ENCODE data around the gene HOXA6. TPM values are rescaled to one million over a fixed set of nuclear protein-coding genes. Genes with fewer than 3 reads are reported as not detected.
A peak's percentile ranks its signal among the peaks of the same experiment; 100 is the strongest.

Gene HOXA6
- polyA plus RNA-seq, 1 donor from 2014 or later = 0.39 TPM

- Mint-ChIP-seq H3K4me1 (peaks cover 7 to 12% (median 10%) of the 10 kb centered on the region in 3 donors), H3K27ac (peak overlapping the region; percentile 92 to 98 (median 96)), H3K9me3 (peaks cover 0 to 8% (median 0%) of the 10 kb centered on the region in 3 donors), H3K4me3 (peak overlapping the region in 3 of 4 donors; percentile 60 to 86 (median 85)), H3K36me3 (peaks cover 2% of the 10 kb centered on the region), H3K27me3 (peaks cover 49% of the 10 kb centered on the region)
Observed at GRCh38 chr7:27172315-27172774, 24.8 kb upstream of the HOXA6 start.

- H3K27ac Mint-ChIP-seq = peak overlapping the region; percentile 92 to 98 (median 96)
- peaks cover 7 to 12% (median 10%) of the 10 kb centered on the region in 3 donors for H3K4me1 Mint-ChIP-seq
- peaks cover 0 to 10% (median 0%) of the 10 kb centered on the region in 3 donors for H3K9me3 Mint-ChIP-seq
- H3K36me3 Mint-ChIP-seq = peaks cover 2% of the 10 kb centered on the region
- H3K4me3 Mint-ChIP-seq = peak overlapping the region; percentile 51 to 91 (median 73)
- peaks cover 52% of the 10 kb centered on the region for H3K27me3 Mint-ChIP-seq
Observed at GRCh38 chr7:27171637-27172314, 24.2 kb upstream of the HOXA6 start.

GRCh38 chr7:27171325-27171636 is 23.7 kb upstream of the HOXA6 start:
- H3K27ac Mint-ChIP-seq = peak overlapping the region; percentile 27 to 98 (median 92)
- H3K4me3 Mint-ChIP-seq = peak overlapping the region in 2 of 4 donors; percentile 60 to 91
- peaks cover 0 to 10% (median 0%) of the 10 kb centered on the region in 3 donors for H3K9me3 Mint-ChIP-seq
- peaks cover 51% of the 10 kb centered on the region for H3K27me3 Mint-ChIP-seq
- H3K36me3 Mint-ChIP-seq = peaks cover 2% of the 10 kb centered on the region
- peaks cover 7 to 12% (median 10%) of the 10 kb centered on the region in 3 donors for H3K4me1 Mint-ChIP-seq

- peaks cover 48% of the 10 kb centered on the region for H3K27me3 Mint-ChIP-seq
- peaks cover 0 to 13% (median 0%) of the 10 kb centered on the region in 3 donors for H3K9me3 Mint-ChIP-seq
- peaks cover 2% of the 10 kb centered on the region for H3K36me3 Mint-ChIP-seq
- H3K27ac Mint-ChIP-seq = peak overlapping the region; percentile 63 to 98 (median 80)
- H3K4me3 Mint-ChIP-seq = peak overlapping the region in 3 of 4 donors; percentile 17 to 62 (median 60)
- peaks cover 7 to 12% (median 10%) of the 10 kb centered on the region in 3 donors for H3K4me1 Mint-ChIP-seq
Observed at GRCh38 chr7:27170426-27171324, 23.1 kb upstream of the HOXA6 start.

GRCh38 chr7:27169658-27170425 is 22.3 kb upstream of the HOXA6 start:
- Mint-ChIP-seq H3K4me1 (peaks cover 7 to 12% (median 9%) of the 10 kb centered on the region in 3 donors), H3K27ac (peak overlapping the region; percentile 63 to 98 (median 95)), H3K4me3 (peak overlapping the region in 3 of 4 donors; percentile 45 to 62 (median 60)), H3K9me3 (peaks cover 0 to 13% (median 0%) of the 10 kb centered on the region in 3 donors), H3K27me3 (peaks cover 44% of the 10 kb centered on the region), H3K36me3 (peaks cover 2% of the 10 kb centered on the region)

- peak overlapping the region; percentile 38 to 90 (median 76) for H3K4me3 Mint-ChIP-seq
Observed at GRCh38 chr7:27168265-27168947, 20.8 kb upstream of the HOXA6 start.

GRCh38 chr7:27167916-27168264 is 20.3 kb upstream of the HOXA6 start:
- Mint-ChIP-seq H3K4me1 (peaks cover 7 to 13% (median 9%) of the 10 kb centered on the region in 3 donors), H3K9me3 (peaks cover 0 to 13% (median 0%) of the 10 kb centered on the region in 3 donors), H3K36me3 (peaks cover 3% of the 10 kb centered on the region), H3K27ac (peak overlapping the region; percentile 85 to 98 (median 93)), H3K4me3 (peak overlapping the region in 2 of 4 donors; percentile 39 to 86), H3K27me3 (peaks cover 50% of the 10 kb centered on the region)

More at GRCh38 chr7:27168265-27168947, 20.8 kb upstream of the HOXA6 start:
- Mint-ChIP-seq H3K9me3 (peaks cover 0 to 13% (median 0%) of the 10 kb centered on the region in 3 donors), H3K4me1 (peaks cover 7 to 12% (median 9%) of the 10 kb centered on the region in 3 donors), H3K27ac (peak overlapping the region; percentile 85 to 98 (median 95)), H3K36me3 (peaks cover 3% of the 10 kb centered on the region), H3K27me3 (peaks cover 48% of the 10 kb centered on the region)

GRCh38 chr7:27166531-27167505 is 19.2 kb upstream of the HOXA6 start:
- peak overlapping the region; percentile 85 to 98 (median 93) for H3K27ac Mint-ChIP-seq
- H3K9me3 Mint-ChIP-seq = peaks cover 0 to 10% (median 0%) of the 10 kb centered on the region in 3 donors
- peak overlapping the region in 2 of 4 donors; percentile 79 to 86 for H3K4me3 Mint-ChIP-seq
- H3K4me1 Mint-ChIP-seq = peaks cover 2 to 13% (median 5%) of the 10 kb centered on the region in 3 donors
- peaks cover 47% of the 10 kb centered on the region for H3K27me3 Mint-ChIP-seq
- peaks cover 3% of the 10 kb centered on the region for H3K36me3 Mint-ChIP-seq

GRCh38 chr7:27165996-27166530 is 18.5 kb upstream of the HOXA6 start:
- Mint-ChIP-seq H3K9me3 (peaks cover 0 to 10% (median 0%) of the 10 kb centered on the region in 3 donors), H3K4me3 (peak overlapping the region in 3 of 4 donors; percentile 66 to 82 (median 70)), H3K27me3 (peaks cover 44% of the 10 kb centered on the region), H3K4me1 (peaks cover 1 to 11% (median 3%) of the 10 kb centered on the region in 3 donors), H3K36me3 (peaks cover 1% of the 10 kb centered on the region), H3K27ac (peak overlapping the region; percentile 85 to 98 (median 98))

- Mint-ChIP-seq H3K4me1 (peaks cover 3 to 14% (median 4%) of the 10 kb centered on the region in 3 donors), H3K36me3 (peaks cover 1% of the 10 kb centered on the region), H3K27me3 (peaks cover 44% of the 10 kb centered on the region), H3K4me3 (peak within 1 kb of the TSS; percentile 25 to 82 (median 73)), H3K9me3 (peaks cover 0 to 10% (median 0%) of the 10 kb centered on the region in 3 donors), H3K27ac (peak within 1 kb of the TSS; percentile 85 to 98 (median 98))
Observed at GRCh38 chr7:27165089-27165995, 17.8 kb upstream of the HOXA6 start, which contains the start of gene HOXA9. TSS of gene HOXA9 (minus strand) at chr7:27165537. CDS start at chr7:27165457, 80 bp downstream.

GRCh38 chr7:27164367-27165088 is 17.0 kb upstream of the HOXA6 start:
- peaks cover 50% of the 10 kb centered on the region for H3K27me3 Mint-ChIP-seq
- peaks cover 0 to 10% (median 0%) of the 10 kb centered on the region in 3 donors for H3K9me3 Mint-ChIP-seq
- H3K27ac Mint-ChIP-seq = peak overlapping the region; percentile 40 to 98 (median 60)
- H3K36me3 Mint-ChIP-seq = peaks cover 1% of the 10 kb centered on the region
- peaks cover 3 to 21% (median 6%) of the 10 kb centered on the region in 3 donors for H3K4me1 Mint-ChIP-seq
- H3K4me3 Mint-ChIP-seq = peak overlapping the region in 3 of 4 donors; percentile 51 to 75 (median 71)

Data from IgD-negative memory B cell (primary cell).